Measurements from ENCODE around the gene BACH2. TPM values are rescaled to one million over a fixed set of nuclear protein-coding genes. Genes with fewer than 3 reads are reported as not detected.

The BACH2 gene
- total and polyA plus RNA-seq, 2 of the 8 experiments (the other 6 are each of a cell fraction or from before 2014, with no cell fraction given) = 1.9 to 5.9 TPM

GRCh38 chr6:90288404-90288803 lies 8.2 kb downstream of the BACH2 start:
- Histone ChIP-seq H3K27ac (ENCODE audit: low read depth, low read length) (no peak overlapping the region), H3K9ac (replicated peaks in 1 of 4; ENCODE audit: extremely low read depth in 1 of 4, low read depth in 3 of 4, low read length in 3 of 4) (no peak overlapping the region), H2BK5ac (ENCODE audit: low read depth, low read length) (no peak overlapping the region), H3K4ac (replicated peaks; ENCODE audit: insufficient read length, low read depth, low read length) (no peak overlapping the region), H2AFZ (ENCODE audit: low read length) (no peak overlapping the region), H2AK5ac (ENCODE audit: low read depth, low read length) (no peak overlapping the region), H2BK12ac (ENCODE audit: low read depth, low read length) (no peak overlapping the region), H3K23me2 (ENCODE audit: low read depth, low read length) (no peaks in the 10 kb centered on the region; the same call in 1 of the 2 replicates), H4K8ac (ENCODE audit: extremely low read depth, insufficient read depth, low read length) (no peak overlapping the region), H3K23ac (ENCODE audit: insufficient read length) (no peak overlapping the region), H2BK15ac (ENCODE audit: low read length) (no peak overlapping the region), H3K56ac (replicated peaks; ENCODE audit: insufficient read length, low read depth, low read length) (no peak overlapping the region), H4K20me1 (replicated peaks in 1 of 2; ENCODE audit: control insufficient read depth in 1 of 2, insufficient read depth in 2 of 2, low read length in 2 of 2) (no peaks in the 10 kb centered on the region), H3K79me2 (ENCODE audit: control insufficient read depth in 1 of 2, insufficient read depth in 2 of 2, low read length in 2 of 2) (no peaks in the 10 kb centered on the region), H4K5ac (ENCODE audit: insufficient read length, low read depth, low read length) (no peak overlapping the region), H2BK20ac (ENCODE audit: low read length) (no peak overlapping the region), H3K4me3 (ENCODE audit: extremely low read depth in 1 of 4, insufficient read depth in 2 of 4, low read depth in 3 of 4, low read length in 4 of 4) (no peak overlapping the region), H3K14ac (ENCODE audit: insufficient read length) (no peak overlapping the region), H3K9me3 (ENCODE audit: insufficient read depth in 2 of 2, low read depth in 1 of 2, low read length in 1 of 2) (no peaks in the 10 kb centered on the region), H3K4me1 (replicated peaks in 1 of 4; ENCODE audit: control insufficient read depth in 3 of 4, insufficient read depth in 4 of 4, low read length in 3 of 4) (peaks cover 7 to 19% (median 12%) of the 10 kb centered on the region in 4 experiments; a peak in 6 of 7 replicates), H3K79me1 (ENCODE audit: low read depth, low read length) (no peaks in the 10 kb centered on the region), H3K36me3 (ENCODE audit: control insufficient read depth in 2 of 4, insufficient read depth in 4 of 4, low read length in 3 of 4) (no peaks in the 10 kb centered on the region; a peak in 1 of 8 replicates), H4K91ac (replicated peaks; ENCODE audit: insufficient read length, low read length) (no peak overlapping the region), H3K18ac (ENCODE audit: extremely low read depth, low read length) (no peak overlapping the region), H3K27me3 (replicated peaks in 1 of 4; ENCODE audit: control insufficient read depth in 3 of 4, extremely low read depth in 1 of 4, insufficient read depth in 3 of 4, low read length in 3 of 4) (peaks cover 0 to 1% (median 0%) of the 10 kb centered on the region in 4 experiments; a peak in 2 of 7 replicates), H2BK120ac (replicated peaks; ENCODE audit: low read depth, low read length) (no peak overlapping the region), H3K4me2 (ENCODE audit: insufficient read depth in 1 of 2, low read depth in 2 of 2, low read length in 2 of 2) (no peak overlapping the region)
- DNase-seq (ENCODE audit: low read depth in 1 of 2, low spot score in 2 of 2) (no peak), FAIRE-seq (no peak)
- CTCF ChIA-PET (ENCODE audit: partially characterized antibody) = interaction anchor here (0.8 to 16.3 kb wide), 17 partner anchors 10 to 348 kb away, joined by 3 to 234 read pairs (median 4); no protein-coding TSS in a partner anchor
- 76% methylated on average over 1 of the region's 1 CpG; no CpG with 5 or more reads in 1 of the 2 experiments for WGBS, 2 experiments (ENCODE audit: extremely low coverage in 1 of 2, insufficient coverage in 1 of 2, insufficient read length in 1 of 2, insufficient replicate concordance in 2 of 2, low coverage in 1 of 2, low lambda C conversion rate in 2 of 2, missing lambda C conversion rate in 1 of 2)
- POLR2A ChIA-PET (ENCODE audit: partially characterized antibody) = interaction anchor here (1.0 to 1.3 kb wide), 3 partner anchors 10 to 189 kb away, joined by 3 to 5 read pairs (median 3); no protein-coding TSS in a partner anchor
- TF ChIP-seq GTF2F1 (IDR thresholded peaks at IDR 0.05; ENCODE audit: borderline replicate concordance, low read depth, low read length) (no peak), SP1 (IDR thresholded peaks at IDR 0.05; ENCODE audit: low read depth, low read length) (no peak), BACH1 (IDR thresholded peaks at IDR 0.05; ENCODE audit: low read length) (peak; percentile 99), CEBPB (IDR thresholded peaks at IDR 0.05; ENCODE audit: low read depth, low read length) (0 out of 2 replicates have a peak, but pooled peaks have one; percentile 16), MAFK (IDR thresholded peaks at IDR 0.05; ENCODE audit: low read depth, low read length) (peak; percentile 98)
